Activated naive CD4-positive, alpha-beta T cell treated with anti-CD3 and anti-CD28 coated beads, Interleukin-2, amount 50 U/mL, for 72 hours (primary cell): ENCODE measurements around the gene UPB1. TPM values are rescaled to one million over a fixed set of nuclear protein-coding genes. Genes with fewer than 3 reads are reported as not detected.
"Not testable (repeated sequence)": the region's sequence is repeated elsewhere in the genome, so short reads cannot be mapped to it uniquely, and the experiment has no call there.

Source experiments
- ATAC-seq, 2 donors: fragments of 150-1000 bp; cut with Tn5 transposase; 2 replicates each; pipeline ENCODE4 v1.10.0; 2021; ENCODE audit warnings: mild to moderate bottlenecking in 2 of 2, moderate library complexity in 2 of 2
- DNase-seq, 2 donors: peaks; one replicate each; pipeline ENCODE4 v3.0.0; 2021 to 2022; ENCODE audit warnings: low spot score in 2 of 2
- H3K27ac Mint-ChIP-seq, 2 donors: one replicate each; pipeline ENCODE4 v1.8.0; 2022; ENCODE audit warnings: mild to moderate bottlenecking in 2 of 2, mixed read lengths in 2 of 2
- H3K36me3 Mint-ChIP-seq, 2 donors: one replicate each; pipeline ENCODE4 v1.8.0; 2022; ENCODE audit warnings: mixed read lengths in 2 of 2
- H3K9me3 Mint-ChIP-seq, 2 donors: one replicate each; pipeline ENCODE4 v1.8.0; 2022; ENCODE audit warnings: mixed read lengths in 2 of 2
- total RNA-seq, 2 donors: library from RNA; stranded (reverse); gene quantifications; one replicate each; pipeline ENCODE4 v1.2.3, GENCODE V29; 2022

Gene UPB1
- total RNA-seq, 2 donors from 2014 or later = 0.23 to 0.57 TPM

- H3K9me3 Mint-ChIP-seq = no peaks in the 10 kb centered on the region
- H3K36me3 Mint-ChIP-seq = no peaks in the 10 kb centered on the region
- DNase-seq = no peak
- H3K27ac Mint-ChIP-seq = no peak overlapping the region
- peak in 1 of 2 donors; percentile 62 for ATAC-seq
Observed at GRCh38 chr22:24540470-24540869, 45.3 kb downstream of the UPB1 start.

- no peak for DNase-seq
- Mint-ChIP-seq H3K27ac (peak overlapping the region; percentile 26 to 29), H3K36me3 (no peaks in the 10 kb centered on the region), H3K9me3 (no peaks in the 10 kb centered on the region)
- no peak for ATAC-seq
Observed at GRCh38 chr22:24541681-24542515, 46.8 kb downstream of the UPB1 start.

- DNase-seq = no peak
- no peaks in the 10 kb centered on the region for H3K9me3 Mint-ChIP-seq
- no peak for ATAC-seq
- peak overlapping the region in 1 of 2 donors; percentile 26 for H3K27ac Mint-ChIP-seq
- peaks cover 0 to 6% of the 10 kb centered on the region in 2 donors for H3K36me3 Mint-ChIP-seq
Observed at GRCh38 chr22:24542641-24543040, 47.5 kb downstream of the UPB1 start.

GRCh38 chr22:24543185-24543601, 48.1 kb downstream of the UPB1 start:
- no peak for ATAC-seq
- H3K36me3 Mint-ChIP-seq = peaks cover 0 to 12% of the 10 kb centered on the region in 2 donors
- peak overlapping the region in 1 of 2 donors; percentile 13 for H3K27ac Mint-ChIP-seq
- no peak for DNase-seq
- H3K9me3 Mint-ChIP-seq = no peaks in the 10 kb centered on the region

- Mint-ChIP-seq H3K27ac (peak overlapping the region in 1 of 2 donors; percentile 13), H3K36me3 (peaks cover 0 to 16% of the 10 kb centered on the region in 2 donors), H3K9me3 (no peaks in the 10 kb centered on the region)
- DNase-seq = no peak
- ATAC-seq = no peak
Observed at GRCh38 chr22:24543679-24544243, 48.6 kb downstream of the UPB1 start.

GRCh38 chr22:24548812-24549211, 53.7 kb downstream of the UPB1 start:
- ATAC-seq (no peak), DNase-seq (no peak)
- Mint-ChIP-seq H3K36me3 (peaks cover 0 to 16% of the 10 kb centered on the region in 2 donors), H3K9me3 (no peaks in the 10 kb centered on the region), H3K27ac (peak overlapping the region; percentile 35 to 68)

GRCh38 chr22:24550028-24550901, 55.1 kb downstream of the UPB1 start:
- DNase-seq (no peak), ATAC-seq (no peak)
- Mint-ChIP-seq H3K27ac (peak overlapping the region; percentile 29 to 92), H3K9me3 (no peaks in the 10 kb centered on the region), H3K36me3 (peaks cover 6 to 22% of the 10 kb centered on the region in 2 donors)

GRCh38 chr22:24550902-24551435, 55.8 kb downstream of the UPB1 start:
- ATAC-seq (no peak), DNase-seq (no peak)
- peak overlapping the region; percentile 29 to 92 for H3K27ac Mint-ChIP-seq
- H3K36me3 Mint-ChIP-seq = peaks cover 13 to 29% of the 10 kb centered on the region in 2 donors
- H3K9me3 Mint-ChIP-seq = no peaks in the 10 kb centered on the region

GRCh38 chr22:24552503-24553286, 57.6 kb downstream of the UPB1 start:
- not testable (repeated sequence) for DNase-seq, ATAC-seq, H3K9me3 Mint-ChIP-seq
- peaks cover 28 to 36% of the 10 kb centered on the region in 2 donors for H3K36me3 Mint-ChIP-seq
- peak overlapping the region; percentile 96 to 98 for H3K27ac Mint-ChIP-seq

GRCh38 chr22:24553597-24554312, 58.6 kb downstream of the UPB1 start:
- H3K9me3 Mint-ChIP-seq = no peaks in the 10 kb centered on the region
- peaks cover 36 to 37% of the 10 kb centered on the region in 2 donors for H3K36me3 Mint-ChIP-seq
- DNase-seq (no peak), ATAC-seq (no peak)
- peak overlapping the region; percentile 96 to 98 for H3K27ac Mint-ChIP-seq

GRCh38 chr22:24554313-24555164, 59.4 kb downstream of the UPB1 start, which contains the start of gene GUCD1:
GUCD1 (minus strand) TSS chr22:24555138; CDS start chr22:24554991, 147 bp downstream.
- DNase-seq (peak; percentile 34 to 67), ATAC-seq (peak in 1 of 2 donors; percentile 4)
- Mint-ChIP-seq H3K36me3 (peaks cover 36 to 38% of the 10 kb centered on the region in 2 donors), H3K27ac (peak within 1 kb of the TSS; percentile 96 to 98), H3K9me3 (no peaks in the 10 kb centered on the region)

- H3K9me3 Mint-ChIP-seq = no peaks in the 10 kb centered on the region
- H3K36me3 Mint-ChIP-seq = peaks cover 36 to 38% of the 10 kb centered on the region in 2 donors
- peak; percentile 85 to 89 for ATAC-seq
- peak; percentile 97 to 98 for DNase-seq
- H3K27ac Mint-ChIP-seq = peak within 1 kb of the TSS; percentile 96 to 98
Observed at GRCh38 chr22:24555165-24556039, 60.3 kb downstream of the UPB1 start, which contains the start of gene SNRPD3. SNRPD3 (plus strand) TSS chr22:24555999; CDS start chr22:24557675, 1,676 bp downstream.

- Mint-ChIP-seq H3K36me3 (peaks cover 32 to 42% of the 10 kb centered on the region in 2 donors), H3K9me3 (no peaks in the 10 kb centered on the region), H3K27ac (no peak overlapping the region)
- DNase-seq (no peak), ATAC-seq (no peak)
Observed at GRCh38 chr22:24559471-24559870, 64.3 kb downstream of the UPB1 start.
